ENCODE data around the gene PLA2G2D. TPM values are rescaled to one million over a fixed set of nuclear protein-coding genes. Genes with fewer than 3 reads are reported as not detected.

PLA2G2D gene
- total and polyA plus RNA-seq, 4 donors, result 0.06 to 0.14 (median 0.08) TPM; not detected in 1

- H3K4me3 ChIP-seq (ENCODE audit: low read depth in 1 of 3, low read length in 3 of 3), result no peak overlapping the region
- peaks cover 0 to 6% (median 0%) of the 10 kb centered on the region in 4 donors for H3K4me1 ChIP-seq (ENCODE audit: control insufficient read depth in 4 of 4, insufficient read depth in 4 of 4, low read length in 3 of 4)
- DNase-seq (ENCODE audit: low spot score), result no peak
- no peak overlapping the region for H3K27ac ChIP-seq (ENCODE audit: low read depth in 1 of 2, low read length in 2 of 2)
- H3K9ac ChIP-seq (ENCODE audit: low read depth in 1 of 2, low read length in 2 of 2), result no peak overlapping the region
- no peaks in the 10 kb centered on the region for H3K9me3 ChIP-seq (ENCODE audit: control insufficient read depth in 4 of 4, low read length in 3 of 4)
- WGBS, result 72% methylated on average over 5 of the region's 5 CpGs
- H3K27me3 ChIP-seq (ENCODE audit: control insufficient read depth in 4 of 4, insufficient read depth in 4 of 4, low read length in 3 of 4), result no peaks in the 10 kb centered on the region
- H3K36me3 ChIP-seq (ENCODE audit: control insufficient read depth in 4 of 4, insufficient read depth in 3 of 4, low read depth in 1 of 4, low read length in 3 of 4), result no peaks in the 10 kb centered on the region
- TF ChIP-seq HNF4A (conservative IDR thresholded peaks at IDR 0.05) (no peak), HNF4G (IDR thresholded peaks at IDR 0.05) (no peak), NR2F2 (IDR thresholded peaks at IDR 0.05) (no peak), RAD21 (IDR thresholded peaks at IDR 0.05) (no peak), ATF3 (IDR thresholded peaks at IDR 0.05) (no peak), FOXA1 (IDR thresholded peaks at IDR 0.05) (no peak), EGR1 (IDR thresholded peaks at IDR 0.05; ENCODE audit: low read depth in 2 of 2) (no peak)
These were observed 43.1 kb downstream of the PLA2G2D start for GRCh38 chr1:20076223-20076622.

- WGBS, result 87% methylated on average over 2 of the region's 2 CpGs
- no peak overlapping the region for H3K4me3 ChIP-seq (ENCODE audit: low read depth in 1 of 3, low read length in 3 of 3)
- TF ChIP-seq MAX (IDR thresholded peaks at IDR 0.05) (no peak), FOXA2 (IDR thresholded peaks at IDR 0.05) (no peak), CTCF (IDR thresholded peaks at IDR 0.05; ENCODE audit: low read depth, low read length, missing input control) (no peak), EGR1 (IDR thresholded peaks at IDR 0.05; ENCODE audit: low read depth in 2 of 2) (no peak), HNF4G (IDR thresholded peaks at IDR 0.05) (no peak), RXRA (IDR thresholded peaks at IDR 0.05) (no peak), RAD21 (IDR thresholded peaks at IDR 0.05) (no peak), SP1 (IDR thresholded peaks at IDR 0.05) (no peak)
- H3K9ac ChIP-seq (ENCODE audit: low read depth in 1 of 2, low read length in 2 of 2), result no peak overlapping the region
- H3K9me3 ChIP-seq (ENCODE audit: control insufficient read depth in 4 of 4, low read length in 3 of 4), result no peaks in the 10 kb centered on the region
- DNase-seq (ENCODE audit: low spot score), result no peak
- no peak overlapping the region for H3K27ac ChIP-seq (ENCODE audit: low read depth in 1 of 2, low read length in 2 of 2)
- no peaks in the 10 kb centered on the region for H3K36me3 ChIP-seq (ENCODE audit: control insufficient read depth in 4 of 4, insufficient read depth in 3 of 4, low read depth in 1 of 4, low read length in 3 of 4)
- H3K27me3 ChIP-seq (ENCODE audit: control insufficient read depth in 4 of 4, insufficient read depth in 4 of 4, low read length in 3 of 4), result no peaks in the 10 kb centered on the region
- no peaks in the 10 kb centered on the region for H3K4me1 ChIP-seq (ENCODE audit: control insufficient read depth in 4 of 4, insufficient read depth in 4 of 4, low read length in 3 of 4)
These were observed 44.0 kb downstream of the PLA2G2D start for GRCh38 chr1:20075345-20075744.

GRCh38 chr1:20074725-20075171, 44.6 kb downstream of the PLA2G2D start:
- Histone ChIP-seq H3K36me3 (ENCODE audit: control insufficient read depth in 4 of 4, insufficient read depth in 3 of 4, low read depth in 1 of 4, low read length in 3 of 4) (no peaks in the 10 kb centered on the region), H3K9me3 (ENCODE audit: control insufficient read depth in 4 of 4, low read length in 3 of 4) (no peaks in the 10 kb centered on the region), H3K27me3 (ENCODE audit: control insufficient read depth in 4 of 4, insufficient read depth in 4 of 4, low read length in 3 of 4) (no peaks in the 10 kb centered on the region), H3K27ac (ENCODE audit: low read depth in 1 of 2, low read length in 2 of 2) (no peak overlapping the region), H3K4me1 (ENCODE audit: control insufficient read depth in 4 of 4, insufficient read depth in 4 of 4, low read length in 3 of 4) (no peaks in the 10 kb centered on the region), H3K9ac (ENCODE audit: low read depth in 1 of 2, low read length in 2 of 2) (no peak overlapping the region), H3K4me3 (ENCODE audit: low read depth in 1 of 3, low read length in 3 of 3) (no peak overlapping the region)
- DNase-seq (ENCODE audit: low spot score), result no peak
- WGBS, result 79% methylated on average over 8 of the region's 8 CpGs
- TF ChIP-seq GABPA (IDR thresholded peaks at IDR 0.05 in 1 of 2, conservative IDR thresholded peaks at IDR 0.05 in 1 of 2) (no peak), JUND (IDR thresholded peaks at IDR 0.05) (no peak), FOXA1 (IDR thresholded peaks at IDR 0.05) (no peak), NR2F2 (IDR thresholded peaks at IDR 0.05) (no peak), ATF3 (IDR thresholded peaks at IDR 0.05) (no peak), YY1 (IDR thresholded peaks at IDR 0.05) (no peak), FOXA2 (IDR thresholded peaks at IDR 0.05) (no peak), RXRA (IDR thresholded peaks at IDR 0.05) (no peak)

All from liver (tissue), 9 donors.